HG02759 (cell line): ENCODE data around the gene BNIP3.

Experiments
- ATAC-seq: cut with Tn5 transposase; IDR thresholded peaks from one replicate; pipeline ENCODE4 v1.9.1; 2021; ENCODE audit warnings: mild to moderate bottlenecking, moderate library complexity; ENCODE audit not compliant: unreplicated experiment

Gene BNIP3, protein sequence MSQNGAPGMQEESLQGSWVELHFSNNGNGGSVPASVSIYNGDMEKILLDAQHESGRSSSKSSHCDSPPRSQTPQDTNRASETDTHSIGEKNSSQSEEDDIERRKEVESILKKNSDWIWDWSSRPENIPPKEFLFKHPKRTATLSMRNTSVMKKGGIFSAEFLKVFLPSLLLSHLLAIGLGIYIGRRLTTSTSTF

DNA sequence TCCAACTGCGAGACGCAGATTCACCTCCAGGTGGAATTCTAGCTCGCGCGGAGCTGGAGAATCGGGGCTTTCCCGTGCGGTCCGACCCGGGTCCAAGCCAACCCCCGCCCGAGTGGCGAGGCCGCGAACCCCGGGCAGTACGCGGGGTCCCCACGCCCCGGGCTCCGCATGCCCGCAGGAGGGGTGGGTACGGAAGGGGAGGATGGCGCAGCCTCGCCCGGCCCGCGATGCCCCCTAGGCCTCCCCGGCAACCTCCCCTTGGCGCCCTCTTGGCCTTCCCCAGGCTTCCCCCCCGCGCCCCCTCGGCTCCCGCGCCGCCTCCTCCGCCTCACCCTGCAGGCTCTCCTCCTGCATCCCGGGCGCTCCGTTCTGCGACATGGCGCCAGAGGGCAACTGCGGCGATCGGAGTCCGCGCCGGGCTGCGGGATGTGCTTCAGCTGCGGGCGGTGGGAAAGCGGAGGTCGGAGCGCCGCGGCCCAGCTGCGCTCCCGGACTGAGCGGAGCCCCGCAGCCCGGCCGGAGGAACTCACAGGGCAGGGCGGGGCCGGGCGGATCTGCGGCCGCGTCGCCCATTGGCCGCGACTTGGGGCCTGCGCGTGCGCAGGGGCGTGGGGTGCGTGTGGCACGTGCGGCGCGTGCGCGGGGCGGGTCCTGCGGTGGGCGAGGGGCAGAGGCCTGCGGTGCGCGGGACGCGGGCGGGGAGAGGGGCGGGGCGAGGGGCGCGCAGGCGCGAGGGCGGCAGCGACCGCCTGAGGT, at the start of gene BNIP3:
TSS of gene BNIP3 (minus strand) at position 495 of the 756 bp plus-strand sequence. CDS start at position 378, 117 bp downstream.
- peak; percentile 92 for ATAC-seq

DNA sequence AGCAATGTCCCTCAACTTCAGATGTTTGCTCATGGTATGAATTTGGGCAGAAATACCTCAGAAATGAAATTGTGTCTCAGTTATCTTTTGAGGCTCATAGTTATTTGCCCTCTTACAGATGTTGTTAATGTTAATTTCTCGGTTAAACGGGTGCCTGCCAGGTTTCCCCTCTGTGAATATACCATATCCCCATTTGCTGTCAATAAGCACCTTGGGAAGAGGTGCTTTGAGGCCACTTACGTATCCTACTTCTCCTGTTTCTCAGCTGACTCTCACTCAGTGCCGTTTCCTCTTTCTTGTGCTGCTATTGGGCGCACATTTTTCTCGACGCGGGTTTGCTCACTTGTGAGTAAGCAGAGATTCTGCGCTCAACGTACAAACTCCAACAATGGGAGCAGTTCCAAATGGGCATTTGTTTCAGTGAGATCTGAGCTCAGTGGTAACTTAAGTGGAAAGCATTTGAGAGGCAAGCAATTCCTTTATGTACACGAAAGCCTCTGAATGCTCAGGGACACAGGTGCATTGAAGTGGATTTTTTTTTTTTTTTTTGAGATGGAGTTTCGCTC, 49.3 kb upstream of the BNIP3 start:
- no peak for ATAC-seq

GRCh38 chr10:132028706-132029105, 47.0 kb upstream of the BNIP3 start:
- no peak for ATAC-seq

DNA sequence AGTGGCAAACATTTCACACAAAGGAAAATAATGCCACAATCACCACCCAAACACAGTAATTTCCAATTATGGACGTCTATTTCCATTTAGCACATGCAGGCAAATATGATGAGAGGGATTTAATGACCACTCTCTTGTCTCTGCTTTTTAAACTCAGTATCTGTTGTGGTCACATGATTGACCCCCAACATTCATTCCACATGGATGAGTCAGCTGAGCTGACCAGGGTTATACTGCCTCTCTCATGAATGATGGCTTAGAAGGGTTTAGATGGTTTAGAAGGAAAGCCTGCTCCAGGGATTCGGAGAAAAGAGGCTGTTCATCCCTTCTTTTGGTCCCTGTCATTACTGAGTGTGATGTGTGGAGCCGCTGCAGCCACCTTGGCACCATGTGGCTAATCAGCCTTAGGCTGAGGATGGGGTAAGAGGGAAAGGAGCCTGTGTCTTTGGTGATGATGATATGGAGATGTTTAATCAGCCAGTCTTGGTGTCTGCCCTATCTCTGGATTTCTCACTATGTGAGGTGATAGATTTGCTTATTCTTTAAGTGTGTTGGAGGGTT, 45.8 kb upstream of the BNIP3 start:
- no peak for ATAC-seq

DNA sequence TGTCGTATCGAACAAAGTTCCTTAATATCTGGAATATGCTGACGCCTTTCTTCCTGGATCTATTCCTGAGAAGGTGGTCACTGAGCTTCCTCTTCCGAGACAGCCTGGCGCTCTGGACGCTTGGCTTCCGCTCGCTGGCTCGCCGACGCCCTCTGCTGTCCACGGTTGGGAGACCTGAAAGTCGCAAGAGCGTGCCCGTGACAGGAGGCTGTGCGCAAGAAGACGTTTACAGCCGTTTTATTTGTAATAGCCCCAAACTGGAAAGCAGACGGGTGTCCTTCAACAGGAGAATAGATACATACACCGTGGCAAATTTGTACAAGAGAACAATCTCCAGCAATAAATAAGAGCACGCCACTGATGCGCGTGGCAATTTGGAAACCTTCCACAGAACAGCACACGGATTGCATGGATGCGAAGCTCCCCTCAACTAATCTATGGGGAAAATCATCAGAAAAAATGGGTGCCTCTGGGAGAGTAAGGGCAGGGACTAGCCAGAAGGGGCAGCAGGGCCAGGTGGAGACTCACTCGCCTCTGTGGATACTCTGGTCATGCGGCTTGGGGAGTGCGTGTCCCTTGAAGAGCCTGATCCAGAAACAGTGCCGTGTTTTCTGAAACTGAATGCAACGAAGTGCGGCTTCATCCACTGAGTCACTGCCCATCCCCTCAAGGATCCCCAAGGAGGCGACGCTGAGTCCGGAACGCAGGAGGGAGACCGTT, 41.5 kb upstream of the BNIP3 start:
- peak; percentile 86 for ATAC-seq

DNA sequence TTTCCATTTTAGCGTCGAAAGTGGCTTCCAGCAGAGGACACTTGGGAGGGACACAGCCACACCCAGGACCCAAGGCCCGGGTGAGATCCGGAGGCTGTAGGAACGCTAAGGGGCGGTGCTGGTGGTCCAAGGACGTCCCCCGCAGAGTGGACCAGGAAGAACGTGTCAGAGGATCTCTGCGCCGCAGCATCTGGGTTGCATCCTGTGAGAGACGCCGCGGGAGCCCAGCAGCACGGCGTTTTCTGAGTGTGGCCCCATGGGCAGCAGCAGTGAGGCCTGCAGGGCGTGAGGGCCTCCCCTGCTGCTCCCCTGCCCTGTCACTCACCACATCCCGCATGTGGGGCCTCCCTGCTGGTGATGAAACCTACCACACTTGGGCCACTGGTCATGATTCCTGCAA, 40.5 kb upstream of the BNIP3 start:
- no peak for ATAC-seq

DNA sequence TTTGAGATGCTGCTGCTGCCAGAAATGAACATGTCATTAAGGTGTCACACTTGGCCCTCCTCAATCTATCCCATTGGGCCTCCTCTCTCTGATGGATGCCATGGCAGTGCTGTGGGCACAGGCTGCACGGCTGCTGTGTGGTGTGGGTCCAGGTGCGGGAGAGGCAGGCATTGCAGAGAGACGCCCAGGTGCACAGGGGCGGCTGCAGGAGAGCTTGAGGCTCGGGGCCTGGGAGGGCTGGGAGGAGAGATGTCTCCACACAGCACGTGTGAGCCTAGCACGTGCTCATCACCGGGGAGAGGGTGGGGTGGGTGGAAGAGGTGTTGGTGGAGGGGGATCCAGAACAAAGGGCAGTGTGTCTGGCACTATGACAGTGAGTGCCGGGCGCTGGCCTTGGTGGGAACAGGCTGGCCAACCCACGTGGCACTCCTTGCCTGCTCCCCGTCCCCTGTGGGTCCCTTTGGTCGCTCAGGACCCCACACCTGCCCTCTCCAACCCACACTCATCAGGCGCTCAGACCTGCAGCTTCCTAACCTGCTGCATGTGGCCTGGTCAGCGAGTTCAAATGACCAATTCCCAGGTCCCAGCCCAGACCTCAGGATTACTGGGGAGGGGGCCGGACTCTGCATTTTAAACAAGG, 39.9 kb upstream of the BNIP3 start:
- no peak for ATAC-seq

- ATAC-seq, result no peak
These were observed 39.3 kb upstream of the BNIP3 start for GRCh38 chr10:132021046-132021445.

DNA sequence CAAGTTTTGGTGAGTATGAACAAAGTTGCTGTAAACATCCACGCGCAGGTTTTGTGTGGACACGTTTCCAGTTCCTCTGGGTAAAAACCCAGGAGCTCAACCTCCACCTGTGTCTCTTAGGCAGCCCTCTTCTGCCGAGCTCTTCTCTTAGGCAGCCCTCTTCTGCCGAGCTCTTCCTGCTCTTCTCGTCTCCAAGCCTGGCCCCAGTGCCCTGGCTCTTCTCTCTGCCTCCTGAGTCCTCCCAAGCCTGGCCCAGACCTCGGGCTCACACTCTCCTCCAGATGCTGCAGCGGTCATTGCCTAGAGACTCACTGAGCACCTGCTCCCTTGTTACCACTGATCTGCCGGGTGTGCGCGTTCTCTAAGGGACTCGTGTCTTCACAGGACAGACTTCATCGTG, 38.7 kb upstream of the BNIP3 start:
- ATAC-seq, result no peak

- ATAC-seq, result no peak
These were observed 37.6 kb upstream of the BNIP3 start for GRCh38 chr10:132019366-132019765.

GRCh38 chr10:132018446-132018845, 36.7 kb upstream of the BNIP3 start:
- no peak for ATAC-seq

- no peak for ATAC-seq
These were observed 34.8 kb upstream of the BNIP3 start for GRCh38 chr10:132016514-132016913.

DNA sequence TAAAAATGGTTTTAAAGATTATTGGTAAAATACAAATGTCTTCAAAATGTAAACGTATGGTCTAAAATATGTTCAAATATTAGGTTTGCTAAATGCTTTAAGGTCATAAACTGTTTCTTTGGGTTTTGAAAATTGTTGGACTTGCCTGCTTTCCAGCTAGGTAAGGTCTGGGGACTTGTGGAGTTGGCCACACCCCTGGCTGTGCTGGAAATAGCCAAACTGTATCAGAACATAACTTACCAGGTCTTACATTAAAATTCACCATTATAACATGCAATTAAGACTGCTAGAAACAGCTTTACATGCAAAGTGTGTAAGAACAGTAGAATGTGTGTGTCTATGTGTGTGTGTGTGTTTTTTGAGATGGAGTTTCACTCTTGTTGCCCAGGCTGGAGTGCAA, 29.7 kb upstream of the BNIP3 start:
- no peak for ATAC-seq

- no peak for ATAC-seq
These were observed 29.3 kb upstream of the BNIP3 start for GRCh38 chr10:132011024-132011423.

- no peak for ATAC-seq
These were observed 28.8 kb upstream of the BNIP3 start for GRCh38 chr10:132010483-132010882.

DNA sequence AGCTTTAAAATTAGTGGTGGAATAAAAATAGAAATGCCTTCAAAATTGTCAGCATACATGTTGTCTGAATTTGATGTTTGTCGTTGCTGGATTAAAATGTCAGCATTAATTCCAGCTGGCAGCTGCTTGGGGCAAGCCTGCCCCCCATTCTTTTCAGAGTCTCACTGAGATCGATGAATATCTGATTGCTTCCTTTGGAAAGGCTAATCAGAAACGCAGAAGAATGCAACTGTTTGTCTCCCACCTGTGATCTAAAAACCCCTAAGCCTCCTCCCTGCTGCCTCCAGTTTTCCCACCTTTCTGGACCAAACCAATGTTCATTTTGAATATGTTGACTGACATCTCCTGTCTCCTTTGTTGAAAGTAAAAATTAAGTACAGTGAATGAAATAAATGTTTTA, 27.9 kb upstream of the BNIP3 start:
- no peak for ATAC-seq

GRCh38 chr10:132007681-132008080, 26.0 kb upstream of the BNIP3 start:
- ATAC-seq, result no peak

DNA sequence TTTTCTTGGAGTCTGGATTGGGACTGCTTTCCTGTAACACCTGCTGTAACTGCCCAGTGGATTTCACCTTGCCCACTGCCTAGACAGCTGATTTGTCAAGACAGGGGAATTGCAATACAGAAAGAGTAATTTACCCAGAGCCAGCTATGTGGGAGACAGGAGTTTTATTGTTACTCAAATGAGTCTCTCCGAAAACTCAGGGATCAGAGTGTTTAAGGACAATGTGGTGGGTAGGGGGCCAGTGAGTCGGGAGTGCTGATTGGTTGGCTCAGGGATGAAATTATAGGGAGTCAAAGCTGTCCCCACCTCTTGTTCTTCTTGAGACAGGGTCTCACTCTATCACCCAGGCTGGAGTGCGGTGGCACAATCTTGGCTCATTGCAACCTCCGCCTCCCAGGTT, 25.2 kb upstream of the BNIP3 start:
- ATAC-seq, result no peak

- no peak for ATAC-seq
These were observed 23.4 kb upstream of the BNIP3 start for GRCh38 chr10:132005147-132005546.

GRCh38 chr10:132004052-132004451, 22.3 kb upstream of the BNIP3 start:
- no peak for ATAC-seq
